TTC549 (cell line): Measurements from ENCODE around the gene LRRC37A.
A peak's percentile ranks its signal among the peaks of the same experiment; 100 is the strongest.
"Not testable (repeated sequence)": the region's sequence is repeated elsewhere in the genome, so short reads cannot be mapped to it uniquely, and the experiment has no call there.

ENCODE experiments used
- FAIRE-seq: peaks from 2 replicates; lab custom pipeline; 2012; peaks lifted over from hg19 to GRCh38; lab: Jason Lieb, UNC

The LRRC37A gene

DNA sequence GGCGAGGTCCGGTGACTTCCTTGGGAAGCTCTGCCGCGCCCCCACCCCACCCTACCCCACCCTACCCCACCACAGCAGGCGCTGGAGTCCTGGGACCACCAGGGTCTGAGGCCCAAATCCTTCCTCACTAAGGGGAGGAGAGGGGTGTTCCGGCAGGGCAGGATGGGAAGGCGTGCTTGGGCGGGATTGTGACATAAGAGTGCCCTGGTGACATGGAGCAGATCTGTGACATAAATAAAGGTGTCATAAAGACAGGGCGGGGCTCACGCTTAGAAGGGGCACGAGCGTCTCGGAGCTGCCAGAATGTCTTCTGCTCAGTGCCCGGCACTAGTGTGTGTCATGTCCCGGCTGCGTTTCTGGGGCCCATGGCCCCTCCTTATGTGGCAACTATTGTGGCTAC is at the start of gene LRRC37A:
Gene LRRC37A (plus strand): TSS at position 301 of the 400 bp plus-strand sequence. CDS start 3 bp downstream, at position 304.
- not testable (repeated sequence) for FAIRE-seq

DNA sequence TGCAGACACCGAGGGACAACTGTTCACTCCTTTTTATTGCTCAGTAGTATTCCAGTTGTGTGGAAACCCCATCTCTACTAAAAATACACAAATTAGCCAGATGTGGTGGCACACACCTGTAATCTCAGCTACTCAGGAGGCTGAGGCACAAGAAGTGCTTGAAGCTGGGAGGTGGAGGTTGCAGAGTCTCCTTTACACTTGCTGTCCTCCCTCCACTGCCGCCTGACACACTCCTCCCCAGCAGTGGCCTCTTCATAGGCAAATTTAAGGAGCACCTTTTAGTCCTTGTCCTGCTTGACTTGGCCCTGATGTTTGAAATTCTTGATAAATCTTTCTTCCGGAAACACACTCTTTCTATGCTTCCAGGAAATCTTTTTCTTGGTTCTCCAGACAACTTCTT is 45.8 kb upstream of the LRRC37A start:
- not testable (repeated sequence) for FAIRE-seq

DNA sequence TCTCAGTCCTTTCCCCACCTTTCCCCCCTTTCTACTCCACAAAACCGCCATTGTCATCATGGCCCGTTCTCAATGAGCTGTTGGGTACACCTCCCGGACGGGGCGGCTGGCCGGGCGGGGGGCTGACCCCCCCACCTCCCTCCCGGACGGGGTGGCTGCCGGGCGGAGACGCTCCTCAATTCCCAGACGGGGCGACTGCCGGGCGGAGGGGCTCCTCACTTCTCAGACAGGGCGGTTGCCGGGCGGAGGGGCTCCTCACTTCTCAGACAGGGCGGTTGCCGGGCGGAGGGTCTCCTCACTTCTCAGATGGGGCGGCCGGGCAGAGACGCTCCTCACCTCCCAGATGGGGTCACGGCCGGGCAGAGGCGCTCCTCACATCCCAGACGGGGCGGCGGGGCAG is 42.1 kb upstream of the LRRC37A start:
- not testable (repeated sequence) for FAIRE-seq

DNA sequence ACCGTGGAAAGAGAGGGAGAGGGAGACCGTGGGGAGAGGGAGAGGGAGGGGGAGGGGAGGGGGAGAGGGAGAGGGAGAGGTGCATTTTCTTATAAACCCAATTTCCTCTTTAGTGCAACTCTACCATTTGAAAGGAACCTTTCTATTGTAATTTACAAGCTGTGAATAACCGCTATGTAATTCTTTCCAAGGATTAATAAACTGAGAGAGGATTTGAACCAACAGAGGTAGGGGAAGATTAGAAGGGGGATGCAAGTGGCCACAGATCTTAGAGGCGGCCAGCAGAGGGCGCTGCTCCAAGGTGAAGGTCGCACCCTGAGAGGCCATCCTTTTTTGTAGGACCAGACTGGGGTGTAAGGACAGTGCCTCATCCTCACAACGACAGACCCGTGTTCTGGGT is 41.2 kb upstream of the LRRC37A start:
- FAIRE-seq, result not testable (repeated sequence)

DNA sequence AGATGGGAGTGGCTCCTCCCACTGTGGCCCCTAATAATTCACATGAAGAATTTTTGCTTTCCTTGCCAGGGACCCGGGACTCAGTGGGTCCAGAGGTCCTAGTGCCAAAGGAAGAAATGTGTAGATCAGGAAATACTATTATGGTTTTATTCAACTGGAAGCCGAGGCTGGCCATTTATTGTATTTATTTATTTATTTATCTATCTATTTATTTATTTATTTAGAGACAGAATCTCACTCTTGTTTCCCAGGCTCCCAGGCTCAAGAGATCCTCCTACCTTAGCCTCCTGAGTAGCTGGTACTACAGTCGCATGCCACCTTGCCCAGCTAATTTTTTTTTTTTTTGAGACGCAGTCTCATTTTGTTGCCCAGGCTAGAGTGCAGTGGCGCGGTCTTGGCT is 40.7 kb upstream of the LRRC37A start:
- not testable (repeated sequence) for FAIRE-seq

DNA sequence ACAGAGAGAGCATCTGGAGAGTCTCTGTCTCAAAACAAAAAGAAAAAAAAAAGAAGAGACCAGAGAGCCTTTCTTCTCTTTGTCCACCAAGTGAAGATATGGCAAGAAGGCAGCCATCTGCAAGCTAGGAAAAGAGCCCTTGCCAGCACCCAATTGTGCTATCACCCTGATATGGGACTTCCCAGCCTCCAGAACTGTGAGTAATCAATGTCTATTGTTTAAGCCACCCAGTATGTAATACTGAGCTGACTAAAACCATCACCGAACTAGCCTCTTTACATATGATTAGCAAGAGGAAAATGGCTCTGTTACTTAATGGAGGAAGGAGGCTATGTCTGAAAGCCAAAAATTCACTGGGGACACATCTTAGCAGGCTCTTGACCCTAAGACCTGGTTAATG is 38.6 kb upstream of the LRRC37A start:
- not testable (repeated sequence) for FAIRE-seq

DNA sequence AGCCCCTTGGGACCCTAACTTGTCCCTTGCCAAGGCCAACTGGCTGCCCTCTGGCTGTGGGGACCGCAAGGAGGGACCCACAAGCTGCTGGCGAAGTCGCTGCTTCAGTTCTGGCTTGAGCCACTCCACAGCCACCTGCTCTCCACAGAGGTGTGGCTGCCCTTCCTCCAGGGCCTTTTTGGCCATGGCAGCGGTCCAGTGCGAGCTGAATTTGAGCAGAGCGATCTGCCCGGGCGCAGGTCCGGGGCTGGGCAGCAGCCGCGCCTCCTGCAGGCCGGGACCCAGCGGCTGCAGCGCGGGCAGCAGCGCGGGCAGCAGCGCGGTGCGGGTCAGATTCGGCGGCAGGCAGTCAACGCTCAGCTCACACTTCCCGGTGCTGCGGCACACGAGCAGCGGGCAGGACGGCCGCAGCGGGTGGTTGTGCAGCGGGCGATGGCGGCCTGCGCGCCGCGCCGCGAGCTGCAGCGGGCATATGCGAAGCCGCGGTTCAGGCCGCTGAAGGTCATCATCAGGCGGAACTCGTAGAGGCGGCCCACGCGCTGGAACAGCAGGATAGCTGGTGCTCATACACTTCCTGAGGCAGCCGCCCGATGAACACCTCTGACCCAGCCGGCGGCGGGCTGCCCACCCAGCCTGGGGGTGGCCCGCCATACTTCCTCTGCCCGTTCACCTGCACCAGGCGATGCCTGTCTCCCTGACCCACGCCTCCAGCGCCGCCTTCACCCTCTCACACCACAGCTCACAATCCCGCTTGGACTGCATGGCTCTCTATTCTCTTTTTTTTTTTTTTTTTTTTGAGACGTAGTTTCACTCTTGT is 34.9 kb upstream of the LRRC37A start:
- not testable (repeated sequence) for FAIRE-seq

DNA sequence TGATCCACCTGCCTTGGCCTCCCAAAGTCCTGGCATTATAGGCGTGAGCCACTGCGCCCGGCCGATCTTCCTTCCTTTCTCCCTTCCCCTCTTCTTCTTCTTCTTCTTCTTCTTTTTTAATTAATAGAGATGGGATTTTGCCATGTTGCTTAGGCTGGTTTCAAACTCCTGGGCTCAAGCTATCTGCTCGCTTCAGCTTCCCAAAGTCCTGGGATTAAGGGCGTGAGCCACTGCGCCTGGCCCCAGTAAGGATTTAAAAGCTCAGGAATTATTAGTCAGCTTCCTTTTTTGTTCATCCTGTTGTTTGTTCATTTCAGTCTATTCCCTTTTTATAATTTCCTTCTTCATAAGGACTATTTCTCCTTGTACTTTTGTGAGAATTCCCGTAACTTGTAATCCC is 32.7 kb upstream of the LRRC37A start:
- FAIRE-seq, result no peak

DNA sequence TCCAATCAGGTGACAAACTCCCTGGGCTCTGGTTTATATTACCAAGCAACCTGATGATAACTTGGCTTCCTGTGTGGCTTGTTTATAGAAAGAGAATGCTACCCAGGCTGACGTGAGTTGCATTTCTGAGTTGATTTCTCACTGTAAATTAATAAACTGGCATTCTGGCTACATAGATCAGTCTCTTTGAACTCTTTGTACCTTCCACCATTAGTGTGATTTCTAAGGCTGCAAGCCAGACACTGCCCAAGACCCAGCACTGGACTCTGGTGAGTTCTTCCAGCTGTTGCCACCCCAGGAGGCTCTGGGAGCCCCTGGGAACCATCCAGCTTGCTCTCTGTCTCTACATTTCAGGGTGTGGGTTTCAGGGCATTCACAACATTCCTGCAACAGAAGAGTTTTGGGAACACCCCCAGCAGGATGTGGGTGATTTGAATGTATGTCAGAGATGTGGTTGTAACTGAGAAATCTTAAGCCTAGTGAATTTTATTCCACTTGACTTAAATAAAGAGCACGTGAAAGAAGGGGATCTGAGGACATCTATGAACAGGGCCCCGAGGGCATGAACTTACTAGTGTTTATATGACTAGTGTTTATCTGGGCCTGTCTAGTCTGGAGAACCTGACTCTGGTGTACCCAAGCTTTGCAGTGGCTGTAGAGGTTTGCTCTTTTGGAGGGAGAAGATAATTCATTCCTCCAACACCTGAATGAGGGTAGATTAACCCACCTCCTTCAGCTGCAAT is 30.3 kb upstream of the LRRC37A start:
- no peak for FAIRE-seq

DNA sequence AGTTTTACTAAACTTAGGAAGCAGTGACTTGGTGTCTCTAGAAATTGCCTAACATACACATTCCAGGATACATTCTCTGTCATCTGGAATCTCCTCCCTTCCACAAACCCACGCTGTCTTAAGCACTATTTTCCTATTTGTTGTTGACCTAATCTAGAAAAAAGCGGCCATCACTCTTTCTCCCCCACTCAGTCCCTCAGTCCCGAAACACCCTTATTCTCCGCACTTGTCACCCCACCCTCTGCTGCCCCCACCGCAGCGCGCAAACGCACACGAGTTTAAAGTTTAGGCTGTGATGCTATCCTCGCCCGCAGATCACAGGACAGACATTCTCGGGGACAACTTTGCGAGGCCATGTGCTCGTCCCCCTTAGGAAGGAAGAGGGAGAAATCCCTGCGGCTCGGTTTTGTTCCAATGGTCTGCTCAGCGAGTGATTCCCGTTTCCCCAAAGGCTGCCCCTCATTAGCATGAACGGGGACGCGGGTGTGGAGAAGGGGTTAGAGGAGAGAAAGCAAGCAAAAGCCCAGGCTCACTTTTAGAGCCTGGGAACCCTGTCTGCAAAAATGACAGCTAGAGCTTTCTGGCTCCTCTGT is 28.8 kb upstream of the LRRC37A start:
- FAIRE-seq, result not testable (repeated sequence)

DNA sequence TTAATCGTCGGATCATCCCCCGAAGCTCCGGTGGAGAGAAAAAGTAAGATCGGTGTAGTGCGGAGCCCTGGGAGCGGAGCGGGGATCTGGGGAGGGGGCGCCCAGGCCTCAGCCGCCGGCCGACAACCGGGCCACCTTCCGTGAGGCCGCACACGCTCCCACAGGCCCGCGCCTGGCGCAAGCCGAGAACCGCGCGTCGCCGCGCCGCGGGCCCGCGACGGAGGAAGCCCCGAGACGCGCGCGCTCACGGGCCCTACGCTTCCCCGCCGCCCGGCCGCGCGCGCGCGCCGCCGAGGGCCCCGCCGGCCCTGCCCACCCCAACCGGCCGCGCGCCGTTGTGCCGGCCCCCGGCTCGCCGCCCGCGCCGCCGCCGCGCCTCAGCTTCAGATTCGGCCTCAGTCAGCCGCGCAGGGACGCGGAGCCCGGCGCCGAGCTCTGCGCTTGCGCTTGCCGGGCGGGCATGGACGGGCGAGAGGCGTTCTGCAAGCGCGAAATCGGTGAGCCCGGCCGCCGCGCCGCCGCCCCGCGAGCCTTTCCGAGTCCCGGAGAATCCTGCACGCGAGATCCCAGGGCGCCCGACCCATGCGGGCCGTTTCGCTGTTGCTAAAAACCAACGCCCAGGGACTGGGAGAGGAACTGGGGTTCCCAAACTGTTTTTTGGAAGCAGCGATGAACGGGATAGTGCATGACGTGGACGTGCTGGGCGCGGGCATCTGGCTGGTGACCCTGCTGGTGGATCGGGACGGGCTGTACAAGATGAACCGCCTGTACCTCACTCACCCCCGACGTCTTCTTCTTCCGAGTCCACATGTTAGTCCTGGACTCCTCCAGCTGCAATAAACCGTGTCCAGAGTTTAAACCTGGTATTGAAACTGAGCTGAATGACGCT is 28.0 kb upstream of the LRRC37A start:
- no peak for FAIRE-seq

DNA sequence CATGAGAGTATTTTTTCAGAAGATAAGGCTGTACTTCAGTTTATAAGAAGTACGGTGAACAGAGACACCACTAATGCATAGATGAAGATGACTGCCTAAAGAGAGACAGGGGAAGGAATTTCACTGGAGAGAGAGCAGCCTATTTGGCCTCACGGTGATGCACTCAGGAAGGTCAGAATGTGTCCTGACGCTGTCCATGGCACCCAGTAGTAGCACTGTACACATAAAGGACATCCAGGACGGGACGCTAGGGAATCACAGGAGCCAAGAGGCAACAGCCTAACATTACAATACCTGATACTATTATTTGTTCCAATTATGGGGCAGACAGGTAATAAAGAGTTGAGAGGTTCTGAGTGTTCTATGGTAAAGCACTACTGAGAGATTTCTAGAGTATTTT is 24.9 kb upstream of the LRRC37A start:
- no peak for FAIRE-seq

DNA sequence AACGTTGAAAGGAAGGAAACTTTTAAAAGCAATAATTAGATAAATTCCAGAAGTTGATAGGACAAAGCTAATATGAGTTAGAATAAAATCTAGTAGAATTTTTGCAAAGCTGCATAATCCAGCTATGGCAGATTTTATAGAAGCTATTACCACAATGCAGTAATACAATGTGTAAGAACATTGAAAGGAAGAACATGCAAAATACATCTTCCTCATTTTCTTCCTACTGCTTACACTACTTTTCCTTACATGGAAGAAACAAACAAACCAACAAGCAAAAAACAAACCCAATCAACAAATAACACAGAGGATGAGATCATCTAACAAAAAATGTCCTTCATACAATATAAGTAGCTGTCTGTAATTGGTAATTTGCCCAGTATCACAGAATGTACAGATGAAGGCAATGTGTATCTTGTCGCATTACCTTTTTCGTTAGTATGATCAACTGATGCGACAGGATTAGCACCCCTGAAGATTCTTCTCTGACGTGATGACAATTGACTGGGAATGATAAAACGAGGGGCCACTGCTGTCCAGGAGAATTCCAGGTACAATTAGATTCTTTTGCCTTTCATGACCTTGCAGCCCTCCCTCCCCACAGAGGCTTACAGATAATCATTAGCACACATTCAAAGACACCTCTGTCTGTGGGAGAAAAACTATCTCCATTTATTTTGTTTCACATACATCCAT is 21.2 kb upstream of the LRRC37A start:
- FAIRE-seq, result no peak

DNA sequence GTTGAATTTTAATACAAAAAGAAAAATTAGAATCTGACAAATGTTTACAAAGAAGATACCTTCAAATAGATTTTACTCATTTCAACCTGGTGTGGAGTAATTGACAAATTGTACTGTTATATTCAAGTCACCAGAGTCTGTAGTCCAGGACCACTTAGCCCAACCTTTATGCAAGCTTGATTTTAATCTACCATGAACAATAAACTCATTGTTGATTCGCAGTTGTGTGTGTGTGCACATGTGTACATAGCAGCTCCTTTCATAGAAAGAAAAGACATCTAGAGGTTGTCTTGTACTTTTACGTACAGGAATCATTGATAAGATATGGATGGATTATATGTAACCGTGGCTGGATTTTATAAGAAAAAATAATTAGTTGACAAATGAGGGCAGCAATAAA is 20.7 kb upstream of the LRRC37A start:
- no peak for FAIRE-seq

DNA sequence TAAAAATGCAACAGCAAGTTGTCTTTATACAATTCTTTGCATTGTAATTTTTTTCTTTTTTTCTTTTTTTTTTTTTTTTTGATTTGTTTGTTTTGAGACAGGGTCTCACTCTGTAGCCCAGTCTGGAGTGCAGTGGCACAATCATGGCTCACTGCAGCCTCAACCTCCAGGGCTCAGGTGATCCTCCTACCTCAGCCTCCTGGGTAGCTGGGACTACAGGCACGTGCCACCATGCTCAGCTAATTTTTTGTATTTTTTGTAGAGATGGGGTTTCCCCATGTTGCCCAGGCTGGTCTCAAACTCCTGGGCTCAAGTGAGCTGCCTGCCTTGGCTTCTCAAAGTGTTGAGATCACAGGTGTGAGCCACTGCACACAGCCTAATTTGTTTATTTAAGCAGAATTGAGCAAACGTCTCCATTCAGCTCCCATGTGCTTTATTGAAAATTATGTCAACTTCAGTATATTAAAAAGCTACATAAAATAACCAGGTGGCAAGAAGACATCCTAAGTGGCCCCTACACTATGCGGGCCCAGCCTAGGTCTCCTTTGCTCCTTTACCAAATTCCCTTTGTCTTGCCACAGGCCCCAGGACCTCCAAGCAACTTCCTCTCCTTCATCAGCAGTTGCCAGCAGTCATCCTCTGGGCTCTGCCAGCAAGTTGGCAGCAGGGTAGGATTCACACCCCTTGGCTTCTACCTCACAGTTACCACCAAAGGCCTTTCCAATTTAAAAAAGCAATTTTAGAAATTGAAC is 18.0 kb upstream of the LRRC37A start:
- not testable (repeated sequence) for FAIRE-seq

DNA sequence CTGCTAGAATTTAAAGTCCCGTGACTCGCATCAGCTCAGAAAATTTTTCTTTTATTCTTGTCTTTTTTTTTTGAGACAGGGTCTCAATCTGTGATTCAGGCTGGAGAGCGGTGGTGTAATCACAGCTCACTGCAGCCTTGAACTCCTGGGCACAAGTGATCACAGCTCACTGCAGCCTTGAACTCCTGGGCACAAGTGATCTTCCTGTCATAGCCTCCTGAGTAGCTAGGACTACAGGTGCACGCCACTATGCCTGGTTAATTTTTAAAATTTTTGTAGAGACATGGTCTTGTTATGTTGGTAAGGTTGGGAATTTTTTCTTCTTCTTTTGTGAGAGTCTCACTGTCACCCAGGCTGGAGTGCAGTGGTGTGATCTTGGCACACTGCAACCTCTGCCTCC is 13.6 kb upstream of the LRRC37A start:
- FAIRE-seq, result not testable (repeated sequence)

DNA sequence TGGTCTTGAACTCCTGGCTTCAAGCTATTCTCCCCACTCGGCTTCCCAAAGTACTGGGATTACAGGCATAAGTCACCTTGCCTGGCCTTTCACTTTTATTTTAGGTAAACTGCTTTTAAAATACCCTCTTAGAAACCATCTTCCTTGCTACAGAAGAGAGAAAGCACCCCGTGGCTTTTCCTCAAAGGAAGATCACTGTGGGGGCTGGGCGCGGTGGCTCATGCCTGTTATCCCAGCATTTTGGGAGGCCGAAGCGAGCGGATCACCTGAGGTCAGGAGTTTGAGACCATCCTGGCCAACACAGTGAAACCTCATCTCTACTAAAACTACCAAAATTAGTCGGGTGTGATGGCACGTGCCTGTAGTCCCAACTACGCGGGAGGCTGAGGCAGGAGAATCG is 12.3 kb upstream of the LRRC37A start:
- FAIRE-seq, result not testable (repeated sequence)

DNA sequence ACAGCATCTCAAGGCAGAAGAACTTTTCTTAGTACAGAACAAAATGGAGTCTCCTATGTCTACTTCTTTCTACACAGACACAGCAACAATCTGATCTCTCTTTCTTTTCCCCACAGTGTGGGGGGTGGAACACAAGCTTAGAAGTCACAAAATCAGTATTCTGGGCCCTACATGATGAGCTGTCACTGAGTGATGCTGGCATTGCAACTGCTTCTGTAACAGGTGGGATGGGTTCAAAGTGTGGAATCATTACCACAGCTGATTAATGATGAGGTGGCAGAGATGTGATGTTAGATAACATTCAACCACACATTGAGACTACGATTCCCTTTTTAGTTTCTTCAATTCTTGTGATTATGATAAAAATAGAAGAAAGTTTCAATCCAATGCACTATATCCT is 10.5 kb upstream of the LRRC37A start:
- FAIRE-seq, result not testable (repeated sequence)

DNA sequence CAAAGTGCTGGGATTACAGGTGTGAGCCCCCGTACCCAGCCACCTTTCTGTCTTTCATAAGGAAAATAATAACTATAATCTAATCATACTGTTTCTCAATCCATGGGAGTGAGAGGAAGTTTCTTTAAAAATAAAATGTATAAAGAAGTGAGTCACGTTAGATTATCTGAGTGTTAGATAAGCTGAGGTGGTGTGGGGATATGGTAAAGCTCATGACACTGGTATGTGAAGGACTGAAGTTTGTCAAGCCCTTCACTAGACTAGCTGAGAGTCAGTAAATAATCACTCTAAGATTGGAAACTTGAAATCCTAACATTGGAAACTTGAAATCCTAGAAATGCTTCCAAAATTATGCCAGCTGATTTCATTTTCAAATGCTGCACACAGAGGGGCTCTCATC is 9.4 kb upstream of the LRRC37A start:
- not testable (repeated sequence) for FAIRE-seq

DNA sequence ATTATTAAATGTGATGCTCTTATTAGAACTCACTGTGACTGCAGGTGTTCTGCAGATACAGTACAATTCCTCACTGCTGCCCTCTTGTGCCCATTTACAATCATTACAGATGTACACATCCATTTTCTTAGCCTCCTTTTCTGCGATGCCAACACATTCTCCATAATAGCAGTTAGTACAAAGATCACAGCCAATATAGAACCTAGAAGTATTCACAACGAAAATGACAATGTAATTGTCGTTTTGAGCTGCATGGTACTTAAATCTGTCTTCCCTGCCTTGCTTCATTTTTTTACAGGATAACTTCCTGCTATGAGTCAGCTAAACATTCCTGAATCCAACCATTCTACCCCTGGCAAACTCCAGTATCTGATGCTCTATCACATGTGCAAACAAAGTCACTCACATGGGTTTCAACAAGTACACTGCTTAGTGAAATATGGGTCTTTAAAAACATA is 8.1 kb upstream of the LRRC37A start:
- FAIRE-seq, result peak; percentile 67

DNA sequence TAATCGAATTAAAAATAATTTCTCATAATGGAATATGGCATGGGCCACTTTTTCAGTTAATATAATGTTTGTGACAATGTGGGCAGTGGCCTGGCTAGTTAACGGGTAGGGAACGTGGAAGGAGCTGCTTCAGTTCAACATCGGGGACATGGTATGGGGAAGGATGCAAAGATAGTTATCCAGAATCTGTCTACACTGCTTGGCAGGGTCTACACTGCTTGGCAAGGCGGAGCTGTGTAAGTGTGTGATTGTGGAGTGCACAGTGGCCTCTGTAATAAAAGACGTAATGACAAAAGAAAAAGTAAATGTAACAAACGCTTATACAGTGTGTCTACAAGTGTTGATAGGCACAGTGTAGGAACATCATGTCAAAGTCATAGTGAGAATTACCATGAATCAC is 7.3 kb upstream of the LRRC37A start:
- FAIRE-seq, result not testable (repeated sequence)
